Stimulated activated CD8-positive, alpha-beta memory T cell treated with anti-CD3 and anti-CD28 coated beads, Interleukin-12 subunit alpha, Interleukin-12 subunit beta, amount 100 ng/mL, for 24 hours (primary cell): ENCODE measurements around the gene HECA.
"Not testable (repeated sequence)": the region's sequence is repeated elsewhere in the genome, so short reads cannot be mapped to it uniquely, and the experiment has no call there.

Experiments
- DNase-seq: peaks from one replicate; pipeline ENCODE4 v3.0.0-alpha.2; 2020; ENCODE audit errors: extremely low read depth

The HECA gene, protein sequence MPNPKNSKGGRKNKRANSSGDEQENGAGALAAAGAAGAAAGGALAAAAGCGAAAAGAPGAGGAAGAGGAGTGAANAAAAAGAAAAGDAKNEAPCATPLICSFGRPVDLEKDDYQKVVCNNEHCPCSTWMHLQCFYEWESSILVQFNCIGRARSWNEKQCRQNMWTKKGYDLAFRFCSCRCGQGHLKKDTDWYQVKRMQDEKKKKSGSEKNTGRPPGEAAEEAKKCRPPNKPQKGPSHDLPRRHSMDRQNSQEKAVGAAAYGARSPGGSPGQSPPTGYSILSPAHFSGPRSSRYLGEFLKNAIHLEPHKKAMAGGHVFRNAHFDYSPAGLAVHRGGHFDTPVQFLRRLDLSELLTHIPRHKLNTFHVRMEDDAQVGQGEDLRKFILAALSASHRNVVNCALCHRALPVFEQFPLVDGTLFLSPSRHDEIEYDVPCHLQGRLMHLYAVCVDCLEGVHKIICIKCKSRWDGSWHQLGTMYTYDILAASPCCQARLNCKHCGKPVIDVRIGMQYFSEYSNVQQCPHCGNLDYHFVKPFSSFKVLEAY

DNA sequence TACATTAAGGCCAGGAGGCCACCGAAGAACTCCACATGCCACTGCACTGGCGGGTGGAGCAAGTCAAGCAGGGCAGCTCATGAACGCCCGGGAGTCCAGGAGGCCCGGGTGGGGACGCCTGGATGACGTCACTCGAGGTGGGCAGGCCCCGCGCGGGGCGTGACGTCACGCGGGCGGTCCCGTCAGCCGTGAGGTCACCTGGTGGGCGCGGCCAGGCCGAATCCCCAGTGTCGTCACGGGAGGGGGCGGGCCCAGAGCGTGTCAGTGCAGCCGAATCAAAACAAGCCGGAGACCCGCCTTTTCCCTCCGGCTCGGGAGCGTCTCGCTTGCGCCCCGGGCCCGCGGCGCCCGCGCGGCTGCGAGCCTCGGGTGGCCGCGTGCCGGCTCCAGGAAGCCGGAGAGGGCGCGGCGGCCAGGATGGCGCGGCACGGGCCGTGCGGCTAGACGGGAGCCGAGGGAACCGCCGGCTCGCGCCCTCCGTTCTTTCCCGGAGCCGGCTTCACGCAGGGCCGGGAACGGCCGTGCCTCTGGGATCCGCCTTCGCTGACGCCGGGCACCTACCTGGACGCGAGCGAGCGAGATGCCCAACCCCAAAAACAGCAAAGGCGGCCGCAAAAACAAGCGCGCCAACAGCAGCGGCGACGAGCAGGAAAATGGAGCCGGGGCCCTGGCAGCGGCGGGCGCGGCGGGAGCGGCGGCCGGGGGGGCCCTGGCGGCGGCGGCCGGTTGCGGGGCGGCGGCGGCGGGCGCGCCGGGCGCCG is at the start of gene HECA:
HECA (plus strand) TSS at position 264 of the 761 bp plus-strand sequence; CDS start at position 581, 317 bp downstream.
- peak; percentile 98 for DNase-seq

DNA sequence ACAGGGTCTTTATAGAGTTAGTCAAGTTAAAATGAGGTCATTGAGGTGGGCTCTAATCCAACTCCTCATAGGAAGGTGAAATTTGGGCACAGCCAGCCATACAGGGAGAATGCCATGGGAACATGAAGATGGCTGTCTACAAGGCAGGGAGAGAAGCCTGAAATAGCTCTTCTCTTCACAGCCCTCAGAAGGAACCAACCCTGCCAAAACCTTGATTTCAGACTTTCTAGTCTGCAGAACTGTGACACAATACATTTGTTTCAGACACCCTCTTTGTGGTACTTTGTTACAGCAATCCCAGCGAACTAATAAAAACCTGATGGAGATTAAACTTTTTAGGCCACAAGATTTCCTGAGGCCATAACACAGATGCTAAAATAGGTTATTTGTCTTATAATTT is 43.1 kb upstream of the HECA start:
- DNase-seq, result no peak

DNA sequence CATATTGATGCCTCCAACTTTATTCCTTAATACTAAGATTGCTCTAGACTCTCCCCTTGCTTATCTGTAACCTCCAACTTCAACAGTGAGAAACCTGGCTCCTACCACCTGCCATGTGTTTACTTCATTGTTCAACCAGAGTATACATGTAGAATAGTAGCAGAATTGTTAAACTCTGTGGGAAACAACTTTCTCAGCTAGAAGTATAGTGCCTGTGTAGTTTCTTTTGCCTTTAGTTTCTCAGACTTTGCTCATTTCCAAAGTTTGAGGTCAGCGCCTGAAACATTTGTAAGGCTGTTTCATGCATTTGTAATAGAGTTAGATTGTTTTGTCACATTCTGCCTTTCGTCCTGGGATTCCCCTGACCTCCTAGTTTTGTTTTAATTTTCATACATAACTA is 34.9 kb upstream of the HECA start:
- no peak for DNase-seq

DNA sequence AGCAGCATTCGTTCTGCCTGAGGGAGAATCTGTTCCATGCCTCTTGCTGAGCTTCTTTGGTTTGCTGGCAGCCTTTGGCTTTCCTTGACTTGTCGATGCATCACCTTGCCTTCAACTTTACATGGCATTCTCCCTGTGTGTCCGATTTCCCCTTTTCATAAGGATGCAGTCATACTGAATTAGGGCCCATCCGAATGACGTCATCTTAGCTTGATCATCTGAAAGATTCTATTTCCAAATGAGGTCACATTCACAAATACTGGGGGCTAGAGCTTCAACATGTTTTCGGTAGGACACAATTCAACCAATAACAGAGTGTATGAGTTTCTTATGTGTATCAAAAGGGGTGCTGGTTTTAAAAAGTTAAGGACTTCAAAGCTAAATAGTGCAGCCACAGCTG is 27.8 kb upstream of the HECA start:
- DNase-seq, result no peak

DNA sequence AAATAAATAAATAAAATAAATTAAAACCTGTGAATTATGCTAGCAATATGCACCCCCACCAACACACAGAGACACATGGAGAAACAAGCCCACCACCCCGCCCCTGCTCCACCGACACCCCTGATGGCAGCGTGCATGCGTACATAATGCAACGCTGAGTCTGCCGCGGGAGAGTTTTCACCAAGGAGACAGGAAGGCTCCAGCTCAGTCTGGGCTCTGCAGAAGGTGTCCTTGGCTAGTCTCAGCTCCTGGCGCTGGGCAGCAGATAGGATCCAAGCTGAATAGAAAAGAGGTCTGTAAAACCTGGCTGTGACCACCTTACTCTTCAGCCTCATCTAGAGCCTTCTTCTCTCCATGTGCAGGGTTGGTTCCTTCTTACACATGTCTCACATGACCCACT is 26.5 kb upstream of the HECA start:
- DNase-seq, result no peak

DNA sequence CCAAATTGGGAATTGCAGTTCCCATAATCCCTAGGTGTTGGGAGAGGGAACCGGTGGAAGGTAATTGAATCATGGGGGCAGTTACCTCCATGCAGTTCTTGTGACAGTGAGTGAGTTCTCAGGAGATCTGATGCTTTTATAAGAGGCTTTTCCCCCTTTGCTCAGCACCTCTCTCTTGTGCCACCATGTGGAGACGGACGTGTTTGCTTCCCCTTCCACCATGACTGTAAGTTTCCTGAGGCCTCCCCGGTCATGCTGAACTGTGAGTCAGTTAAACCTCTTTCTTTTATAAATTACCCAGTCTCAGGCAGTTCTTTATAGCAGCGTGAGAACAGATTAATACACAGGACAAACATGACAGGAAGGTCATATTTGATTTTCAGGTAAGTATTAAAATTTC is 25.3 kb upstream of the HECA start:
- no peak for DNase-seq

DNA sequence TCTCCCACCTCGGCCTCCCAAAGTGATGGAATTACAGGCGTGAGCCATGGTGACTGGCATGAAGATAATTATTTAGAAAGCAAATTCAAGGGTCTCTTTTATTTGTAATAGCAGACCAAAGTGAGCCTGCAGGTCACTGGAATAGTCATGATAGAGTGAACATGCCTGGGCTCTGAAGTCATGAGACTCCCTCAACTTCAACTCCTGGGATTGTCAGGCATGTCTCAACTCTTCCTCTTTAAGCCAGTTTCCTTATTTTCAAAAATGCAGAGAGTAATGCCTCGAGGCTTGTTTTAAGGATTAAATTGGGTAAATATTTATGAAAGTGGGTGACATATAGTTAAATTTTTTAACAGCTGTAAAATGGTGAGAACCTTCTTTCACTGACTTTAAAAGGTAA is 22.7 kb upstream of the HECA start:
- no peak for DNase-seq

DNA sequence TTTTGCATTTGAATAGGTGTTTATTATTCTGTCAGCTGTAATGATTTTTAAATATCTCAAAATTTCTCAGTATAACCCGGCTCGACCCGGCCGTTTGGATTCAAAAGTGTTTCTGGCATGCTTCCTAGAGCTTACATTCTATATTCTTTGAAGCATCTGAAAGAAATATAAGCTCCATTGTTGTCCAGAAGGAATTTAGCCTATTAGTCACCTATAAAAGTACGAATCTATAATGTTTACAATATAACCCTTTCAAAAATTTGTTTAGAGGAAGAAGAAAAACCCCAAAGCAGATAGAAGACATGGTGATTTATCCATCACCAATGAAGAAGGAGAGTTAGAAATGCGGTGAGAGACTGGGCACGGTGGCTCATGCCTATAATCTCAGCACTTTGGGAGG is 22.3 kb upstream of the HECA start:
- no peak for DNase-seq

DNA sequence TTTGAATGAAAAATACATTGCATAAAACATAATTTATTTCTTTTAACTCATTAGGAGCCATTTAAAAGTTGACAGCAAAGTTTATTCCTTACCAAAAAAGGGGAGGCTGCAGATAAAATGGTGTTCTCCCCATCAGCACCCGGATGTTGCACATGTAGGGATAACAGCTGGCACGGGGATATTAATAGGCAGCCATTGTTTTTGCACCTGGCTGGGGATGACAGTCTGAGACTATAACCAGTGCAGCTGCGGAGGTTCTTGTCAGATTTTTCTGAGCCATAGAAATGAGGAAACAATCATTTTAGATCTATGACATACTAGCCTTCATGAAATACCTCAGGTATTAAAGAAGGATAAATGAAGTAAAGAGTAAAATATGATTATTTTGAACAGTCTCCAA is 20.1 kb upstream of the HECA start:
- DNase-seq, result no peak

DNA sequence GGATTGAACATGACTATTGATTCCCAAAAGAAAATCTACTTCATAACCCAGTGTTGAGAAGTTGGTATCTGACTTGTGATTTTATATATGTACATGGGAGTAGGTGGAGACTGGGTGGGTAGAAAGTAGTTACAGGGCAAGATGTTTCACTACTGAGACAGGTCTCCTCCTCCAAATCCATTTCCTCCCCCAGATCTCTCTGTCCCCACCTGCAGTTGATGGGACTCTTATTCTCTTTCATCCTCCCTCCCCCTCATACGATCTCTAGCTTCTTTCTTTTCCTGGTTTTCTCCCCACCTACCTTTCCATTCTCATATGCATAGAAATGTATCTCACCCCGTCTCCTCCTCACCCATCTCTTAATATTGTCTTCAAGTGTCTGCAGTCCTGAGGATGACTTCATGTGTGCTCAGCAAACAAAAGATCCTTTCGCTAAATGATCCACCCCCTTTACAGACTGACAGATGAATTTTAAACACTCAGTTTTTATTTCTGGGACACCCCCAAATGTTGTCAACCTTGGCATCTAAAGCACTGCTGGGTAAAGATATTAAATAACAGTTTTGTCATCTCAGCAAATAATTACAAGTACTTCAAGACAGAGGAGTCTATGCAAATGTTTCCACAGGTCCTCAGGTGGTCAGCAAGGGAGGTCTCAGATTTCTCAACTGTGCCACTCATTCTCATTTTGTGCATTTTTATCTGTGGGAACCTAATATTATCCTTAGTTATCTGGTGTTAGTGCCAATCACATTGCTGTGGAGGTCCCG is 18.7 kb upstream of the HECA start:
- DNase-seq, result no peak

DNA sequence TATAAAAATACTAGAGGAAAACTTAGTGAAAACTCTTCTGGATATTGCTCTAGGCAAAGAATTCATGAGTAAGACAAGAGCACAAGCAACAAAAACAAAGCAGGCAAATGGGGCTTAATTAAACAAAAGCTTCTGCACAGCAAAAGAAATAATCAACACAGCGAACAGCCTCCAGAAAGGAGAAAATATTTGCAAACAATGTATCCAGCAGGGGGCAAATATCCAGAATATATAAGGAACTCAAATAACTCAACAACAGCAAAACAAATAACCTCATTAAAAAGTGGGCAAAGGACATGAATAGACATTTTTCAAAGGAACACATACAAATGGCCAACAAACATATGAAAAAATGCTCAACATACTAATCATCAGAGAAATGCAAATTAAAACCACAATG is 17.1 kb upstream of the HECA start:
- no peak for DNase-seq

DNA sequence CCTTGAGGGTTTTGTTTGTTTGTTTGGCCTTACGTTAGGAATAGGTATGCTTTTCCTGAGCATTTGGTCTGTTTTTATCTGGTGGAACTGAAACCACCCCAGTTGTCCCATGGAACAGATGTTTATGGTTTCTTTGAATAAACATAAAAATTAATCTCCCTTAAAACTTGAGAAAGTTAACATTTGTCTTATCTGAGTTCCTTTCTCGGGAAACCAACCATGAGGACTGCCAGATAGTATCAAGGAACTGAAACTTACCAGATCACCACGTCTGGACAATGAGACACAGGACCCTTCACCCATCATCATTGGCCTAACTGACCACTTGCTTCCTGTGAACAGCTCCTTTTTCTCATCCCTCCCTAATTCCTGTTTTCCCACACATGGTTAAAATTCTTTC is 15.3 kb upstream of the HECA start:
- DNase-seq, result no peak

DNA sequence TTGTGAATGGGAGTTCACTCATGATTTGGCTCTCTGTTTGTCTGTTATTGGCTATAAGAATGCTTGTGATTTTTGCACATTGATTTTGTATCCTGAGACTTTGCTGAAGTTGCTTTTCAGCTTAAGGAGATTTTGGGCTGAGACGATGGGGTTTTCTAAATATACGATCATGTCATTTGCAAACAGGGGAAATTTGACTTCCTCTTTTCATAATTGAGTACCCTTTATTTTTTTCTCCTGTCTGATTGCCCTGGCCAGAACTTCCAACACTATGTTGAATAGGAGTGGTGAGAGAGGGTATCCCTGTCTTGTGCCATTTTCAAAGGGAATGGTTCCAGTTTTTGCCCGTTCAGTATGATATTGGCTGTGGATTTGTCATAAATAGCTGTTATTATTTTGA is 12.1 kb upstream of the HECA start:
- not testable (repeated sequence) for DNase-seq

DNA sequence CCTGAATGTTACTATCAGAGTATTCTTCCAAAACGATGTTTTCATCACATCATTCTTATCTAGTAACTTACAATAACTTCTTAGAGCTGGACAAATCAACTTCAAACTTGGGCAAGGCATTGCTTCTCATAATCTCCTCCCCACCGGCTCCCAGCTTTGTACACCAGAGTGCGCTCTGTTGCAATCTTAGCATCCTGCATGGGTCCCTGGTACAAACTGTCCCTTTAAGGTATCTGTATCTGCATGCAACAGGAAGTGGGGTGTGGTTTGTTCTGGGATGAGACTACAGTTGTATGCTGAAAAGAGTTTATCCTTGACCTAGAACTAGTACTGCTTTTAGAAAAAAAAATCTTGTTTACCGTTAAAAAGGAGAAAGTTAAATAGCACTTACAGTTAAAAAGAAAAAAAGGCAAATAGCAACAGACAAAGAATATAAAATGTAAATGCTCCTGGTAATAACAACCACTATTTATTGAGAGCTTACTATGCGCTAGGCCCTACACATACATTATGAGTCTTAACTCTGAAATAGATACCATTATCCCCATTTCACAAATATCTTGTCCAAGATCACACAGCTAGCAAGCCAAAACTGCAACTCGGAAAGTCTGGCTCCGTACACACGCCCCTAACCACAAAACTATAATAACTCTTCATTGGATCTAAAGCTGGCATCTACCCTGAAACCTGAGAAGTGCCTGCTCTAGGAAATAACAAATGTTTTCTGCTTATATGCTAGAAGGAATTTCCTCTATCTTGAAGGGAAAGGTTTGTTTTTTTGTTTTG is 9.8 kb upstream of the HECA start:
- DNase-seq, result peak; percentile 45

DNA sequence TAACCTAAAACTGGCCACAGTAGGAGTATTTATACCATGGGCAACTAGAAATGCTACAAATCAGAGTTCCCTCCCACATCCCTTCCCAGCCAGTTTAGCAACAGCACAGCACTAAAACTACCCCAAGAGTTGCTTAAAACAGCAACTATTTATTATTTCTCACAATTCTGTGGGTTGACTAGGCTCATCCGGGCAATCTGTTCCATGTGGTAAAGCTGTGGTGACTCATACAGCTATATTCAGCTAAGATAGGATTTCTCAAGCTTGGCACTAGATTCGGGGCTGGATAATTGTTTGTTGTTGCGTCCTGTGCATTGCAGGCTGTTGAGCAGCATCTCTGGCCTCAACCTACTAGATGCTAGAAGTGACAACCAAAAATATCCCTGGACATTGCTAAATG is 8.6 kb upstream of the HECA start:
- DNase-seq, result no peak

DNA sequence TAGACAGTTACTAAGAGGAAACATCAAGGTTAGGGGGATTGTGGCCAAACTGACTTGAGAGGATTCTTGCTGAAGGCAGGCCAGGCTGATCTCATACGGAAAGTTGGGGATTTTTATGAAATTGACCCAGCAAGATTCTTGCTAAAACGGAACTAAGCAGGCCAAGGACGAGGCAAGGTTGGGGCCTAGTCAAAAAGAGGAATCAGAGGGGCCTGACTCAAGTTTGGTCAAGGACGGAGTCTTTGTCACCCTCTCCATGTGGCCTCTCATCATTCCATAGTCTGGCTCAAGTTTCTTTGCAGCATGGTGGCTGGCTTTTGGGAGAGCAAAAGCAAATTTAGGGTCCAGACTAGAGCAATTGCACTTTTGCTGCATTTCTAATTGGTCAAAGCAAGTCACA is 7.9 kb upstream of the HECA start:
- no peak for DNase-seq

DNA sequence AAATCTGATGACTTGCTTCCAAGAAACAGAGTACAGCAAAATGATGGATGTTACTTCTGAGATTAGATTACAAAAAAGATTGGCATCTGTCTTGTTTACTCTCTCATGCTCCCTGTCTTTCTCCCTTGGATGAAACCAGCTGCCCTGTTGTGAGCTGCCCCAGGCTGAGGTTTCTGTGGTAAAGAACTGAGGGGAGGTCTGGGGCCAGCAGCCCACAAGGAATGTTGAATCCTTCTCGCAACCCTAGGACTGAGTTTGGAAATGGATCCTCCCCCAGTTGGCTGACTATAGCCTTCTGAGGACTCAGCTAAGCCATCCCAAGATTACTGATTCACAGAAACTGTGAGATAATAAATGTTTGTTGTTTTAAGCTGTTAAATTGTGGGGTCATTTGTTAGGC is 5.6 kb upstream of the HECA start:
- DNase-seq, result no peak

DNA sequence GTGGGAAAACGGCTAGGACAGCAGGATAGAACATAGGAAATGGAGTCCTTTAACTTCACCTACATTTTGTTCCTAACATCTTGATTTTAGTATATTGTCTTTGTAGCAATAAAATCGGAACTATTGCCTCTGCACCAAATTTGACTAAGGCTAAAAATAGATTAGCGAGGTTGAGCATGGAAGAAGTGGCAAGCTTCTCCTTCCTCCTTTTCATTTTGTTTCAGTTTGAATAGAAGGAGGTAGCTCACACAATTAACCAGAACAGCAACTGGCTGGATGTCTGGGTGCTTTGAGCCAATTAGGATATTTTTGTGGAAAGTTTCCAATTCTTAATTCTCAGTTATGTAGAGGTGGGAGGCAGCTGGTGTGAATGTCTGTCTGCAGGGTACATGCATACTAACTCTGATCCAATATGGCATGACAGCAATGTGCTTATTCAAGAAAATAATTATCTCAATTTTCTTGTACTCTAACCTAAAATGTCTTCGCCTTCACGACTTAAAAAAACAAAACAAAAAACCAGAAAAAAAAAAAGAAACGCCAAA is 3.1 kb upstream of the HECA start:
- no peak for DNase-seq

DNA sequence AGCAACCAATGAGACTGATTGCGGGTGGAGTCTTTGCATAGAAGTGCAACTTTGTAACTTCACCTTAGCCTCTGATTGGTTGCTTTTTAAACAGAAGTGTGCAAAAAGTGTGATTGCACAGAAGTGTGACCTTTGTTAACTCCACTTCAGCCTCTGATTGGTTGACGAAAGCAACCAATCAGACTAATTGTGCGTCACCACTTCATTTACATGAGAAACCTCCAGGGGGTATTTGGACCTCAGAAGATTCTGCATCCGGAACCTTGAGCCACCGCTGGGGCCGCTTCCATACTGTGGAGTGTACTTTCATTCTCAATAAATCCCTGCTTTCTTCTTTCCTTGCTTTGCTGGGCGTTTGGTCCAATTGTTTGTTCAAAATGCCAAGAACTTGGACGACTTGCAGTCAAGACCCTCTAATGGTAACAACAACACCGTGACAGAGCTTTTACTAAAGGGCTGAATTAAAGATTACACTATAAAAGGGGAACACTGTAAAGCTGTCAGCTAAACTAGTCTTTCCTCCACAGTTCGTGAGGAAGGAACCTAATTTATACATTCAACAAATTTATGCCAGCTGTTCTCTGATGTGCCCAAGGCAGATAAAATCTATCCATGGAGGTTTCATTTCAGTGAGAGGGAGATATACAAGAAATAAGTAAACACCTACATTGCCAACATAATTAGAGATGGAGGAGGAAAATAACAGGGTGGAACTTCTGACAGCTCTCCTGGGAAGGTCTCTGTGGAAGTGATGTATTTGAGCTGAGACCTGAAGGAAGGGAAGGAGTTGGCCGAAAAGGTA is 1.4 kb upstream of the HECA start:
- DNase-seq, result no peak

DNA sequence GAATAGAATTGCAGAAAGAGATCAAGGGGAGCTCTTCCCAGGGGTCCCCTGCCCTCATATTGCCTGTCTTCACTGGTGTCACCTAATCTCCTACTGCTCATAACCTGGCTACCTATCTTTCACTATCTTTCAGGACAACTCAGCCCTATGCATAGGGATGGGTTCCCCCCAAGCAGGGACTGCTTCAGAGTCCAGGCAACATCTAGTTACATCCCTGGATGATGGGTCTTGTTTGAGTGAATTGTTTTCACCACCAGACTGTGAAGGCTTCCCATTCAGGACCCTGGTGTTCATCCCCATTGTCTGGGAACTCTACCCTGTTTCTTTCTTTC is 850 bp upstream of the HECA start:
- no peak for DNase-seq
